Liver (tissue), 9 donors: ENCODE measurements around the gene BRIP1. TPM values are rescaled to one million over a fixed set of nuclear protein-coding genes. Genes with fewer than 3 reads are reported as not detected.

Experiments
- DNase-seq: peaks from one replicate; pipeline ENCODE4 v3.0.0-alpha.2; 2017; ENCODE audit warnings: low spot score
- H3K27ac ChIP-seq, 2 donors: one replicate each; pipeline ENCODE4 v1.7.0; 2013; ENCODE audit warnings: inconsistent platforms in 2 of 2, low read length in 2 of 2, control low read depth in 1 of 2, low read depth in 1 of 2, mild to moderate bottlenecking in 1 of 2
- H3K27me3 ChIP-seq, 4 donors: one replicate each; pipeline versions ENCODE4 v1.6.1 to v1.7.0; 2013; ENCODE audit warnings: low read length in 3 of 4, inconsistent platforms in 1 of 4, mild to moderate bottlenecking in 1 of 4, moderate library complexity in 1 of 4; ENCODE audit not compliant: control insufficient read depth in 4 of 4, insufficient read depth in 4 of 4
- H3K36me3 ChIP-seq, 4 donors: one replicate each; pipeline versions ENCODE4 v1.6.1 to v1.7.0; 2013; ENCODE audit warnings: low read length in 3 of 4, mild to moderate bottlenecking in 3 of 4, low read depth in 1 of 4, moderate library complexity in 1 of 4; ENCODE audit not compliant: control insufficient read depth in 4 of 4, insufficient read depth in 3 of 4
- H3K4me1 ChIP-seq, 4 donors: one replicate each; pipeline versions ENCODE4 v1.6.1 to v1.7.0; 2013; ENCODE audit warnings: low read length in 3 of 4, mild to moderate bottlenecking in 3 of 4, moderate library complexity in 1 of 4; ENCODE audit not compliant: control insufficient read depth in 4 of 4, insufficient read depth in 4 of 4
- H3K4me3 ChIP-seq, 3 donors: one replicate each; pipeline versions ENCODE4 v1.6.1 to v1.7.0; 2013; ENCODE audit warnings: low read length in 3 of 3, control low read depth in 1 of 3, low read depth in 1 of 3, mild to moderate bottlenecking in 1 of 3
- H3K9ac ChIP-seq, 2 donors: one replicate each; pipeline ENCODE4 v1.7.0; 2013; ENCODE audit warnings: low read length in 2 of 2, mild to moderate bottlenecking in 2 of 2, moderate library complexity in 2 of 2, control low read depth in 1 of 2, low read depth in 1 of 2
- H3K9me3 ChIP-seq, 4 donors: one replicate each; pipeline versions ENCODE4 v1.6.1 to v1.7.0; 2013; ENCODE audit warnings: low read length in 3 of 4; ENCODE audit not compliant: control insufficient read depth in 4 of 4
- EGR1 ChIP-seq, 2 donors: IDR thresholded peaks; 2 replicates each; pipeline ENCODE4 v1.6.1; 2016 to 2018; ENCODE audit warnings: antibody characterized with exemption in 2 of 2, low read depth in 2 of 2
- FOXA1 ChIP-seq: IDR thresholded peaks from 2 replicates; pipeline ENCODE4 v1.6.1; 2016; ENCODE audit warnings: antibody characterized with exemption
- GABPA ChIP-seq, 2 donors: IDR thresholded peaks in 1 of 2; conservative IDR thresholded peaks in 1 of 2; 2 replicates each; pipeline ENCODE4 v1.6.1; 2016; ENCODE audit warnings: antibody characterized with exemption in 2 of 2, mild to moderate bottlenecking in 1 of 2, moderate library complexity in 1 of 2
- HNF4A ChIP-seq, 2 donors: conservative IDR thresholded peaks; 2 replicates each; pipeline ENCODE4 v1.6.1; 2016; ENCODE audit warnings: antibody characterized with exemption in 2 of 2, mild to moderate bottlenecking in 2 of 2
- JUND ChIP-seq, 2 donors: IDR thresholded peaks; 2 replicates each; pipeline ENCODE4 v1.6.1; 2016; ENCODE audit warnings: antibody characterized with exemption in 2 of 2
- NR2F2 ChIP-seq: IDR thresholded peaks from 2 replicates; pipeline ENCODE4 v1.6.1; 2016; ENCODE audit warnings: antibody characterized with exemption
- RXRA ChIP-seq, 2 donors: IDR thresholded peaks; 2 replicates each; pipeline ENCODE4 v1.6.1; 2017 to 2018; ENCODE audit warnings: antibody characterized with exemption in 2 of 2, mild to moderate bottlenecking in 1 of 2
- YY1 ChIP-seq: IDR thresholded peaks from 2 replicates; pipeline ENCODE4 v1.6.1; 2016; ENCODE audit warnings: antibody characterized with exemption, mild to moderate bottlenecking
- WGBS: extraction: QIAGEN DNeasy Blood & Tissue Kit; methylation state at CpG from one replicate; pipeline ENCODE4 v1.1.7; 2013; 5-methylcytosine and 5-hydroxymethylcytosine counted together
- polyA plus RNA-seq, 2 donors: library from polyadenylated mRNA; stranded (reverse) in 1 of 2; unstranded in 1 of 2; fragments of 200-250 nt in 1 of 2; fragments of >200 nt in 1 of 2; fragmentation: Nextera tagmentation in 1 of 2; extraction: Ambion mirVana in 1 of 2; gene quantifications; one replicate each; pipeline versions ENCODE4 v1.2.1 to v1.2.3, GENCODE V29; 2013 to 2015
- total RNA-seq, 2 donors: library from RNA; depleted of rRNA; stranded (reverse); fragments of >200 nt; gene quantifications; one replicate each; pipeline ENCODE4 v1.2.3, GENCODE V29; 2014
- TF ChIP-seq, protein P1 (sequence below): IDR thresholded peaks from 2 replicates; pipeline ENCODE4 v1.6.1; 2016; ENCODE audit warnings: antibody characterized with exemption
- TF ChIP-seq, protein P2 (sequence below): IDR thresholded peaks from 2 replicates; pipeline ENCODE4 v1.6.1; 2016; ENCODE audit warnings: antibody characterized with exemption, mild to moderate bottlenecking
- TF ChIP-seq, protein P3 (sequence below): fragments of 150-350 bp; IDR thresholded peaks from 2 replicates; pipeline ENCODE4 v1.5.1; 2017; ENCODE audit warnings: improper control_type of control experiment, low read depth, low read length; ENCODE audit not compliant: missing input control
- donor health status: healthy.
- donor health status: healthy.
- donor health status: healthy.
- donor health status: healthy.
- donor health status: healthy.

Gene BRIP1
- total and polyA plus RNA-seq, 4 donors: 0.24 to 10.3 (median 0.90) TPM

GRCh38 chr17:61878984-61879612 lies 15.8 kb upstream of the BRIP1 start (continued):
- TF ChIP-seq, protein P1, sequence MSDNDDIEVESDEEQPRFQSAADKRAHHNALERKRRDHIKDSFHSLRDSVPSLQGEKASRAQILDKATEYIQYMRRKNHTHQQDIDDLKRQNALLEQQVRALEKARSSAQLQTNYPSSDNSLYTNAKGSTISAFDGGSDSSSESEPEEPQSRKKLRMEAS: no peak
- TF ChIP-seq NR2F2: no peak
- TF ChIP-seq YY1: no peak

GRCh38 chr17:61878520-61878919 lies 15.2 kb upstream of the BRIP1 start:
- H3K4me3 ChIP-seq: no peak overlapping the region
- no peak for TF ChIP-seq JUND (IDR thresholded peaks at IDR 0.05)
- H3K9me3 ChIP-seq: no peaks in the 10 kb centered on the region
- over 99% methylated on average over 2 of the region's 2 CpGs for WGBS
- no peaks in the 10 kb centered on the region for H3K4me1 ChIP-seq
- no peaks in the 10 kb centered on the region for H3K27me3 ChIP-seq
- no peak overlapping the region for H3K9ac ChIP-seq
- H3K36me3 ChIP-seq: peaks cover 0 to 23% (median 10%) of the 10 kb centered on the region in 4 donors
- H3K27ac ChIP-seq: no peak overlapping the region
- no peak for DNase-seq

DNA sequence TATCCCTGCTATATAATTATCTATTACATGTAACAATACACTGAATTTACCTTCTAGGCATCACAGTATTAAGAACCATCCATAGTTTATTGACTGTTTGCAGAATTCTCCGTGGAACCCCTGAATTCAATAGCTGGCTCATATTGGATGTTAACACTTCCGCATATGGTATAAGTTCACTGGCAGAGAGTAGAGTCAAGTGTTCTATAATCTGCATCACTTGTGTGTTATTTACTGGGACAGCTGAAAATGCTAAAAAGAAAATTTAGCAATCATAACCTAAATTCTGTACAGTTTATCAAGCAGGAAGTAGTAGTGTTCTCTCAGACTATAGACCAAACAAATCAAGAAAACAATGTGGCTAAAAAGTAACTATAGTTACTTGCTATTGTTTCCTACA lies 14.5 kb upstream of the BRIP1 start:
- no peak for DNase-seq
- TF ChIP-seq, protein P2, sequence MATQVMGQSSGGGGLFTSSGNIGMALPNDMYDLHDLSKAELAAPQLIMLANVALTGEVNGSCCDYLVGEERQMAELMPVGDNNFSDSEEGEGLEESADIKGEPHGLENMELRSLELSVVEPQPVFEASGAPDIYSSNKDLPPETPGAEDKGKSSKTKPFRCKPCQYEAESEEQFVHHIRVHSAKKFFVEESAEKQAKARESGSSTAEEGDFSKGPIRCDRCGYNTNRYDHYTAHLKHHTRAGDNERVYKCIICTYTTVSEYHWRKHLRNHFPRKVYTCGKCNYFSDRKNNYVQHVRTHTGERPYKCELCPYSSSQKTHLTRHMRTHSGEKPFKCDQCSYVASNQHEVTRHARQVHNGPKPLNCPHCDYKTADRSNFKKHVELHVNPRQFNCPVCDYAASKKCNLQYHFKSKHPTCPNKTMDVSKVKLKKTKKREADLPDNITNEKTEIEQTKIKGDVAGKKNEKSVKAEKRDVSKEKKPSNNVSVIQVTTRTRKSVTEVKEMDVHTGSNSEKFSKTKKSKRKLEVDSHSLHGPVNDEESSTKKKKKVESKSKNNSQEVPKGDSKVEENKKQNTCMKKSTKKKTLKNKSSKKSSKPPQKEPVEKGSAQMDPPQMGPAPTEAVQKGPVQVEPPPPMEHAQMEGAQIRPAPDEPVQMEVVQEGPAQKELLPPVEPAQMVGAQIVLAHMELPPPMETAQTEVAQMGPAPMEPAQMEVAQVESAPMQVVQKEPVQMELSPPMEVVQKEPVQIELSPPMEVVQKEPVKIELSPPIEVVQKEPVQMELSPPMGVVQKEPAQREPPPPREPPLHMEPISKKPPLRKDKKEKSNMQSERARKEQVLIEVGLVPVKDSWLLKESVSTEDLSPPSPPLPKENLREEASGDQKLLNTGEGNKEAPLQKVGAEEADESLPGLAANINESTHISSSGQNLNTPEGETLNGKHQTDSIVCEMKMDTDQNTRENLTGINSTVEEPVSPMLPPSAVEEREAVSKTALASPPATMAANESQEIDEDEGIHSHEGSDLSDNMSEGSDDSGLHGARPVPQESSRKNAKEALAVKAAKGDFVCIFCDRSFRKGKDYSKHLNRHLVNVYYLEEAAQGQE: no peak
- TF ChIP-seq, protein P3, sequence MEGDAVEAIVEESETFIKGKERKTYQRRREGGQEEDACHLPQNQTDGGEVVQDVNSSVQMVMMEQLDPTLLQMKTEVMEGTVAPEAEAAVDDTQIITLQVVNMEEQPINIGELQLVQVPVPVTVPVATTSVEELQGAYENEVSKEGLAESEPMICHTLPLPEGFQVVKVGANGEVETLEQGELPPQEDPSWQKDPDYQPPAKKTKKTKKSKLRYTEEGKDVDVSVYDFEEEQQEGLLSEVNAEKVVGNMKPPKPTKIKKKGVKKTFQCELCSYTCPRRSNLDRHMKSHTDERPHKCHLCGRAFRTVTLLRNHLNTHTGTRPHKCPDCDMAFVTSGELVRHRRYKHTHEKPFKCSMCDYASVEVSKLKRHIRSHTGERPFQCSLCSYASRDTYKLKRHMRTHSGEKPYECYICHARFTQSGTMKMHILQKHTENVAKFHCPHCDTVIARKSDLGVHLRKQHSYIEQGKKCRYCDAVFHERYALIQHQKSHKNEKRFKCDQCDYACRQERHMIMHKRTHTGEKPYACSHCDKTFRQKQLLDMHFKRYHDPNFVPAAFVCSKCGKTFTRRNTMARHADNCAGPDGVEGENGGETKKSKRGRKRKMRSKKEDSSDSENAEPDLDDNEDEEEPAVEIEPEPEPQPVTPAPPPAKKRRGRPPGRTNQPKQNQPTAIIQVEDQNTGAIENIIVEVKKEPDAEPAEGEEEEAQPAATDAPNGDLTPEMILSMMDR: no peak
- TF ChIP-seq HNF4A (conservative IDR thresholded peaks at IDR 0.05): no peak
- TF ChIP-seq YY1: no peak
- no peak for TF ChIP-seq FOXA1
- no peak for TF ChIP-seq RXRA (IDR thresholded peaks at IDR 0.05)
- TF ChIP-seq JUND (IDR thresholded peaks at IDR 0.05): no peak
- TF ChIP-seq GABPA (IDR thresholded peaks at IDR 0.05 in 1 of 2, conservative IDR thresholded peaks at IDR 0.05 in 1 of 2): no peak
- no peak for TF ChIP-seq EGR1 (IDR thresholded peaks at IDR 0.05; ENCODE audit: low read depth in 2 of 2)
- Histone ChIP-seq H3K27ac (no peak overlapping the region), H3K36me3 (peaks cover 0 to 22% (median 10%) of the 10 kb centered on the region in 4 donors), H3K4me1 (no peaks in the 10 kb centered on the region), H3K9ac (no peak overlapping the region), H3K9me3 (no peaks in the 10 kb centered on the region), H3K4me3 (no peak overlapping the region), H3K27me3 (no peaks in the 10 kb centered on the region)
- 97% methylated on average over 2 of the region's 2 CpGs for WGBS
